Measurements from ENCODE around the gene TSR3. TPM values are rescaled to one million over a fixed set of nuclear protein-coding genes. Genes with fewer than 3 reads are reported as not detected.
"Not testable (repeated sequence)": the region's sequence is repeated elsewhere in the genome, so short reads cannot be mapped to it uniquely, and the experiment has no call there.

Gene TSR3
- total RNA-seq, 2 donors from 2014 or later = 40.4 to 40.7 TPM

- DNase-seq (ENCODE audit: low spot score) = no peak
- intact Hi-C loops (cut with DNase I) = no loop called here
Measured at GRCh38 chr16:1330931-1331711, 20.6 kb downstream of the TSR3 start.

- intact Hi-C loops (cut with DNase I) = no loop called here
- DNase-seq (ENCODE audit: low spot score) = no peak
Measured at GRCh38 chr16:1330260-1330914, 21.3 kb downstream of the TSR3 start.

- intact Hi-C loops (cut with DNase I); DNase-seq (ENCODE audit: low spot score): not testable (repeated sequence)
Measured at GRCh38 chr16:1328961-1329360, 22.7 kb downstream of the TSR3 start.

GRCh38 chr16:1328136-1328535, 23.5 kb downstream of the TSR3 start:
- DNase-seq (ENCODE audit: low spot score); intact Hi-C loops (cut with DNase I): not testable (repeated sequence)

GRCh38 chr16:1327619-1327947, 24.1 kb downstream of the TSR3 start:
- DNase-seq (ENCODE audit: low spot score) = no peak
- intact Hi-C loops (cut with DNase I) = no loop called here

- no peak for DNase-seq (ENCODE audit: low spot score)
- intact Hi-C loops (cut with DNase I) = no loop called here
Measured at GRCh38 chr16:1326946-1327618, 24.6 kb downstream of the TSR3 start.

- intact Hi-C loops (cut with DNase I) = no loop called here
Measured at GRCh38 chr16:1326391-1326790, 25.3 kb downstream of the TSR3 start.

GRCh38 chr16:1325673-1326371, 25.9 kb downstream of the TSR3 start:
- no peak for DNase-seq (ENCODE audit: low spot score)

More at GRCh38 chr16:1326391-1326790, 25.3 kb downstream of the TSR3 start:
- no peak for DNase-seq (ENCODE audit: low spot score)

GRCh38 chr16:1325261-1325660, 26.4 kb downstream of the TSR3 start:
- DNase-seq (ENCODE audit: low spot score) = no peak
- intact Hi-C loops (cut with DNase I) = no loop called here

More at GRCh38 chr16:1325673-1326371, 25.9 kb downstream of the TSR3 start:
- intact Hi-C loops (cut with DNase I) = no loop called here

- DNase-seq (ENCODE audit: low spot score) = no peak
- intact Hi-C loops (cut with DNase I) = no loop called here
Measured at GRCh38 chr16:1324286-1324826, 27.3 kb downstream of the TSR3 start.

GRCh38 chr16:1323296-1324239, 28.1 kb downstream of the TSR3 start:
- DNase-seq (ENCODE audit: low spot score) = no peak
- intact Hi-C loops (cut with DNase I) = no loop called here

- DNase-seq (ENCODE audit: low spot score) = no peak
- intact Hi-C loops (cut with DNase I) = no loop called here
Measured at GRCh38 chr16:1322407-1322806, 29.3 kb downstream of the TSR3 start.

GRCh38 chr16:1320658-1321240, 30.9 kb downstream of the TSR3 start:
- DNase-seq (ENCODE audit: low spot score) = no peak
- intact Hi-C loops (cut with DNase I) = no loop called here

GRCh38 chr16:1320097-1320496, 31.6 kb downstream of the TSR3 start:
- DNase-seq (ENCODE audit: low spot score) = no peak
- intact Hi-C loops (cut with DNase I) = no loop called here

- intact Hi-C loops (cut with DNase I) = no loop called here
Measured at GRCh38 chr16:1319041-1319440, 32.6 kb downstream of the TSR3 start.

GRCh38 chr16:1318268-1318545, 33.5 kb downstream of the TSR3 start:
- no peak for DNase-seq (ENCODE audit: low spot score)
- intact Hi-C loops (cut with DNase I) = no loop called here

More at GRCh38 chr16:1319041-1319440, 32.6 kb downstream of the TSR3 start:
- DNase-seq (ENCODE audit: low spot score) = no peak

- DNase-seq (ENCODE audit: low spot score) = no peak
- intact Hi-C loops (cut with DNase I) = no loop called here
Measured at GRCh38 chr16:1317479-1318267, 34.0 kb downstream of the TSR3 start.

- DNase-seq (ENCODE audit: low spot score) = no peak
- intact Hi-C loops (cut with DNase I) = no loop called here
Measured at GRCh38 chr16:1316033-1316405, 35.7 kb downstream of the TSR3 start.

Measured in posterior vena cava (tissue), 2 donors.